ENCODE results near the gene TSPAN3. TPM values are rescaled to one million over a fixed set of nuclear protein-coding genes. Genes with fewer than 3 reads are reported as not detected.

The TSPAN3 gene
- total and polyA plus RNA-seq, 10 of the 15 experiments (the other 5 are each of a cell fraction or from before 2014, with no cell fraction given): 18.9 to 114 (median 57.2) TPM

DNA sequence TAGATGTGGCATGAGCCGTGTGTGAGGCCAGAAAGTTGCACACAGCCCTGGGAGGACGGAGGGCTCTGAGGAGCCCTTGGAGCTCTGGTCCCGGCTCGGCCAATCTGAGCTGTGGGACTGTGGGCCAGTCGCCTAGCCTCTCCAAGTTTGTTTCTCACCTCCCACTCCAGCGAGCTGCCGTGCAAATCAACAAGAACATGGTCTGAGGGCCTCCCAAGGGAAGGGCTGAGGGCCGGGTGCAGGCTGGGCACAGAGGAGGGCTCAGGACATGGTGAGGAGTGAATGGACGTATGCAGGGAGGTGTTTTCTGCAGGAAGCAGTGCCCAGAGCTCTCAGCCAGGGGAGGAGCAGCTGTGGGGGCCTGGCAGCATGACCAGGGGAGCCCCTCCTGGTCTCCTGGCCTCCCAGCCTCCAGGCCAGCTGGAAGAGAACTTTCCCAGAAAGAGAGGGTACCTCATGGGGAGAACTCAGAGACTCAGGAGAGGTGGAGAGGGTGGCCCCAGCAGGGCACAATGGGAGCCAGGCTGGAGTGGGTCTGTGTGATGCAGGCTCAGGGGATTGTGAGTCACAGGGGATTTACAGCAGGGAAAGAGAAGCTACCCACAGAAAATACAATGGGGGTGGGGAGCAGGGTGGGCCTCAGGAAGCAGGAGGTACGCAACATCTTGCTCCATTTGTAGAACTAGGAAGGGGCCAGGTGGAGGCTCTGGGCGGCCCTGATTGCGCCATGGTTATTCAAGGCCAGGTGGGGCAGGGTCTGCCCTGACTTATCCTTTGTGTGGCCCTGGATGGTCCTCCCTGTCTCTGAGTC, 51.2 kb downstream of the TSPAN3 start (continued):
- no peak for TF ChIP-seq TARDBP (IDR thresholded peaks at IDR 0.05; ENCODE audit: borderline replicate concordance)
- TF ChIP-seq MLLT1 (IDR thresholded peaks at IDR 0.05): 0 out of 2 replicates have a peak, but pooled peaks have one; percentile 28
- no peak for TF ChIP-seq E4F1 (IDR thresholded peaks at IDR 0.05; ENCODE audit: borderline replicate concordance, partially characterized antibody)
- no peak for TF ChIP-seq ZZZ3 (IDR thresholded peaks at IDR 0.05; ENCODE audit: control insufficient read depth, insufficient read length, low read depth)
- peak; percentile 31; the same call in 1 of the 2 replicates for TF ChIP-seq LARP7 (IDR thresholded peaks at IDR 0.05)
- TF ChIP-seq SIN3A (IDR thresholded peaks at IDR 0.05; ENCODE audit: low read depth, low read length): no peak
- 0 out of 2 replicates have a peak, but pooled peaks have one; percentile 4 for TF ChIP-seq CHD1 (IDR thresholded peaks at IDR 0.05; ENCODE audit: low read depth, low read length)
- TF ChIP-seq CHD4 (IDR thresholded peaks at IDR 0.05): no peak
- TF ChIP-seq, protein P1, sequence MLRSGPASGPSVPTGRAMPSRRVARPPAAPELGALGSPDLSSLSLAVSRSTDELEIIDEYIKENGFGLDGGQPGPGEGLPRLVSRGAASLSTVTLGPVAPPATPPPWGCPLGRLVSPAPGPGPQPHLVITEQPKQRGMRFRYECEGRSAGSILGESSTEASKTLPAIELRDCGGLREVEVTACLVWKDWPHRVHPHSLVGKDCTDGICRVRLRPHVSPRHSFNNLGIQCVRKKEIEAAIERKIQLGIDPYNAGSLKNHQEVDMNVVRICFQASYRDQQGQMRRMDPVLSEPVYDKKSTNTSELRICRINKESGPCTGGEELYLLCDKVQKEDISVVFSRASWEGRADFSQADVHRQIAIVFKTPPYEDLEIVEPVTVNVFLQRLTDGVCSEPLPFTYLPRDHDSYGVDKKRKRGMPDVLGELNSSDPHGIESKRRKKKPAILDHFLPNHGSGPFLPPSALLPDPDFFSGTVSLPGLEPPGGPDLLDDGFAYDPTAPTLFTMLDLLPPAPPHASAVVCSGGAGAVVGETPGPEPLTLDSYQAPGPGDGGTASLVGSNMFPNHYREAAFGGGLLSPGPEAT (IDR thresholded peaks at IDR 0.05; ENCODE audit: low read depth): peak; percentile 32; the same call in 1 of the 2 replicates
- TF ChIP-seq TBL1XR1 (IDR thresholded peaks at IDR 0.05; ENCODE audit: low read depth, low read length): no peak
- no peak for TF ChIP-seq ATF7 (IDR thresholded peaks at IDR 0.05; ENCODE audit: low read depth)
- no peak for TF ChIP-seq ZSCAN29 (IDR thresholded peaks at IDR 0.05)
- peak; percentile 72; the same call in 1 of the 2 replicates for TF ChIP-seq GATAD2B (conservative IDR thresholded peaks at IDR 0.05; ENCODE audit: low read depth)
